ENCODE measurements around the gene METTL14. TPM values are rescaled to one million over a fixed set of nuclear protein-coding genes. Genes with fewer than 3 reads are reported as not detected.
"Not testable (repeated sequence)": the region's sequence is repeated elsewhere in the genome, so short reads cannot be mapped to it uniquely, and the experiment has no call there.

METTL14 gene
- total RNA-seq, 1 experiment from 2014 or later, result 51.1 TPM

GRCh38 chr4:118684873-118685811 lies at the start of gene METTL14 (continued):
- TF ChIP-seq ZNF425 (CRISPR knock-in tag; conservative IDR thresholded peaks at IDR 0.05) (no peak), ZNF671 (CRISPR knock-in tag; IDR thresholded peaks at IDR 0.05) (no peak), FOXK1 (CRISPR knock-in tag; IDR thresholded peaks at IDR 0.05) (peak; percentile 70; the same call in 1 of the 2 replicates), ARID4B (CRISPR knock-in tag; IDR thresholded peaks at IDR 0.05; ENCODE audit: borderline replicate concordance) (peak; percentile 44; the same call in 1 of the 2 replicates), MAX (CRISPR knock-in tag; IDR thresholded peaks at IDR 0.05) (0 out of 2 replicates have a peak, but pooled peaks have one; percentile 21), ZNF317 (CRISPR knock-in tag; IDR thresholded peaks at IDR 0.05; ENCODE audit: borderline replicate concordance, low read depth) (no peak), ZNF138 (CRISPR knock-in tag; conservative IDR thresholded peaks at IDR 0.05) (no peak), MYBL2 (CRISPR knock-in tag; IDR thresholded peaks at IDR 0.05) (no peak), USF2 (CRISPR knock-in tag; IDR thresholded peaks at IDR 0.05) (peak; percentile 43; the same call in 1 of the 2 replicates), ELF4 (CRISPR knock-in tag; IDR thresholded peaks at IDR 0.05; ENCODE audit: low read depth) (no peak), ZNF263 (CRISPR knock-in tag; IDR thresholded peaks at IDR 0.05; ENCODE audit: low read depth) (no peak)

GRCh38 chr4:118636126-118636525 lies 49.1 kb upstream of the METTL14 start:
- H3K36me3 Mint-ChIP-seq; H3K9me3 Mint-ChIP-seq; ATAC-seq; DNase-seq (ENCODE audit: low spot score); H3K4me3 Mint-ChIP-seq; CTCF ChIA-PET; H3K27me3 Mint-ChIP-seq (ENCODE audit: low read depth); H3K27ac Mint-ChIP-seq; H3K4me1 Mint-ChIP-seq; POLR2A ChIA-PET: not testable (repeated sequence)

GRCh38 chr4:118664665-118665064 lies 20.5 kb upstream of the METTL14 start:
- H3K36me3 Mint-ChIP-seq; H3K4me1 Mint-ChIP-seq; H3K9me3 Mint-ChIP-seq; ATAC-seq; H3K27me3 Mint-ChIP-seq (ENCODE audit: low read depth); POLR2A ChIA-PET; H3K27ac Mint-ChIP-seq; H3K4me3 Mint-ChIP-seq: not testable (repeated sequence)
- peak; percentile 65 for DNase-seq (ENCODE audit: low spot score)
- CTCF ChIA-PET, result interaction anchor here (1.6 kb wide), 1 partner anchor 21 kb away, joined by 3 read pairs; the partner anchor contains the start of gene METTL14

All from WTC11 (cell line).